HG03045 (cell line): Measurements from ENCODE around the gene PALB2.

ENCODE experiments used
- ATAC-seq: cut with Tn5 transposase; IDR thresholded peaks from one replicate; pipeline ENCODE4 v1.9.1; 2021; ENCODE audit warnings: mild to moderate bottlenecking, moderate library complexity; ENCODE audit not compliant: unreplicated experiment

PALB2 gene

GRCh38 chr16:23640931-23641765, at the start of gene PALB2, which contains the start of gene DCTN5:
TSS of gene PALB2 (minus strand) at chr16:23641310. CDS start at chr16:23641157, 153 bp downstream.
TSS of gene DCTN5 (plus strand) at chr16:23641466. CDS start at chr16:23641543, 77 bp downstream.
- peak; percentile 98 for ATAC-seq

- no peak for ATAC-seq
Measured at GRCh38 chr16:23689442-23690187, 48.5 kb upstream of the PALB2 start.

- no peak for ATAC-seq
Measured at GRCh38 chr16:23687034-23687808, 46.1 kb upstream of the PALB2 start.

- no peak for ATAC-seq
Measured at GRCh38 chr16:23683487-23683886, 42.4 kb upstream of the PALB2 start.

GRCh38 chr16:23682181-23682580, 41.1 kb upstream of the PALB2 start:
- no peak for ATAC-seq

- ATAC-seq: no peak
Measured at GRCh38 chr16:23679986-23680336, 38.9 kb upstream of the PALB2 start.

GRCh38 chr16:23679274-23679985, 38.3 kb upstream of the PALB2 start:
- no peak for ATAC-seq

- peak; percentile 86 for ATAC-seq
Measured at GRCh38 chr16:23678430-23679273, 37.5 kb upstream of the PALB2 start, which contains the start of gene PLK1. TSS of gene PLK1 (plus strand) at chr16:23678889. CDS start at chr16:23678933, 44 bp downstream.

GRCh38 chr16:23676924-23677480, 35.9 kb upstream of the PALB2 start:
- ATAC-seq: no peak

GRCh38 chr16:23673971-23674614, 33.0 kb upstream of the PALB2 start:
- no peak for ATAC-seq

GRCh38 chr16:23670137-23670776, 29.1 kb upstream of the PALB2 start:
- peak; percentile 72 for ATAC-seq

- no peak for ATAC-seq
Measured at GRCh38 chr16:23668873-23669272, 27.8 kb upstream of the PALB2 start.

GRCh38 chr16:23668225-23668624, 27.1 kb upstream of the PALB2 start:
- no peak for ATAC-seq

- ATAC-seq: no peak
Measured at GRCh38 chr16:23667355-23667659, 26.2 kb upstream of the PALB2 start.

- no peak for ATAC-seq
Measured at GRCh38 chr16:23666571-23667354, 25.7 kb upstream of the PALB2 start.

- no peak for ATAC-seq
Measured at GRCh38 chr16:23663918-23664317, 22.8 kb upstream of the PALB2 start.

GRCh38 chr16:23651943-23652468, 10.9 kb upstream of the PALB2 start:
- no peak for ATAC-seq
